Left ventricle myocardium inferior (tissue), 1 donor: Measurements from ENCODE around the gene OOEP. TPM values are rescaled to one million over a fixed set of nuclear protein-coding genes. Genes with fewer than 3 reads are reported as not detected.
"Not testable (repeated sequence)": the region's sequence is repeated elsewhere in the genome, so short reads cannot be mapped to it uniquely, and the experiment has no call there.

Source experiments
- DNase-seq: peaks from one replicate; pipeline ENCODE4 v3.0.0-alpha.2; 2020
- H3K27ac ChIP-seq: fragments of 200-600 bp; replicated peaks from 2 replicates; pipeline ENCODE4 v1.8.0; 2021
- H3K27me3 ChIP-seq: fragments of 200-600 bp; 2 replicates; pipeline ENCODE4 v1.8.0; 2021; ENCODE audit warnings: low read depth
- H3K36me3 ChIP-seq: fragments of 200-600 bp; 2 replicates; pipeline ENCODE4 v1.8.0; 2021
- H3K4me1 ChIP-seq: fragments of 200-600 bp; 2 replicates; pipeline ENCODE4 v1.8.0; 2021
- H3K4me3 ChIP-seq: fragments of 200-600 bp; 2 replicates; pipeline ENCODE4 v1.8.0; 2021; ENCODE audit warnings: mild to moderate bottlenecking, moderate library complexity
- H3K9me3 ChIP-seq: fragments of 200-600 bp; replicated peaks from 2 replicates; pipeline ENCODE4 v1.8.0; 2021
- CTCF ChIP-seq: fragments of 200-600 bp; IDR thresholded peaks from 2 replicates; pipeline ENCODE4 v1.8.0; 2021; ENCODE audit warnings: antibody characterized with exemption, mild to moderate bottlenecking, borderline replicate concordance
- intact Hi-C: fragments of 100-400 bp; cut with micrococcal nuclease; formaldehyde crosslinking; loops from one replicate; pipeline ENCODE4 v1.11.0; 2022
- total RNA-seq: library from RNA; stranded (reverse); fragmentation: NEBNext Ultra II Directional; extraction: Animal tissue kit (Norgen Biotek cat#: 25700); gene quantifications from one replicate; pipeline ENCODE4 v1.2.1, GENCODE V29; 2021
- donor health status: DM: no; HTN: yes; CAD: no; lungs with severe emphysema.

Gene OOEP
- total RNA-seq, 1 donor from 2014 or later, result not detected

DNA sequence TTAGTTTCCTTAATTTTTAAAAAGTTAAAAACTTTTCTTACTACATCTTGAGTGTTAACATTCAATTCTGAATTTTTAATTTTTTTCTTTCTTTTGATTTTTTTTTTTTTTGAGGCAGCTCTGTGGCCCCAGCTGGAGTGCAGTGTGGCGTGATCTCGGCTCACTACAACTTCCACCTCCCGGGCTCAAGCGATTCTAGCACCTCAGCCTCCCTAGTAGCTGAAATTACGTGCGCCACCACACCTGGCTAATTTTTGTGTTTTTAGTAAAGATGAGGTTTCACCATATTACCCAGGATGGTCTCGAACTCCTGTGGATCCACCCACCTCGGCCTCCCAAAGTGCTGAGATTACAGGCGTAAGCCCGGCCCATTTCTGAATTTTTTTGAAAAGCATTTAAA is 26.2 kb upstream of the OOEP start:
- Histone ChIP-seq H3K4me3 (no peak overlapping the region), H3K27me3 (no peaks in the 10 kb centered on the region), H3K9me3 (no peaks in the 10 kb centered on the region), H3K27ac (no peak overlapping the region), H3K36me3 (no peaks in the 10 kb centered on the region), H3K4me1 (no peaks in the 10 kb centered on the region)
- intact Hi-C loops, result no loop called here
- TF ChIP-seq CTCF, result no peak
- DNase-seq, result no peak

GRCh38 chr6:73394577-73395354 is 25.1 kb upstream of the OOEP start, which contains the start of gene DDX43:
Gene DDX43, plus strand, starts transcription at chr6:73394828. Its CDS starts 78 bp downstream, at chr6:73394906.
- Histone ChIP-seq H3K36me3 (no peaks in the 10 kb centered on the region), H3K27ac (peak within 1 kb of the TSS; percentile 69), H3K4me1 (no peaks in the 10 kb centered on the region), H3K27me3 (no peaks in the 10 kb centered on the region), H3K4me3 (peak within 1 kb of the TSS; percentile 57), H3K9me3 (no peaks in the 10 kb centered on the region)
- intact Hi-C loops, result no loop called here
- DNase-seq, result peak; percentile 55
- TF ChIP-seq CTCF, result no peak

DNA sequence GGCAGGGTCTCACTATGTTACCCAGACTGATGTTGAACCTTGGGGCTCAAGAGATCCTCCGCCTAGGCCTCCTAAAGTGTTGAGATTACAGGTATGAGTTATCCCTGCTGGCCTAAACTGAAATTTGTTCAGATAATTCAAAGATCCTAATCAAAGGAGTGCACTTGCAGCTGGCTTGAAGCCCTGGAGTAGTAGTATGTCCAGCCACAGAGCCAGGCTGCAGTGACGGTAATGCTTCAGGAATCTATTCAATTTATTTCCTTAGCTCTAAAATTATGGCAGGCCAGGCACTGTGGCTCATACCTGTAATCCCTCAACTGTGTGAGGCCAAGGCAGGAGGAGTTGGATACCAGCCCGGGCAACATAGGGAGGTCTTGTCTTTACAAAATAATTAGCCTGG is 23.6 kb upstream of the OOEP start:
- Histone ChIP-seq H3K27ac (no peak overlapping the region), H3K27me3 (no peaks in the 10 kb centered on the region), H3K4me1 (peaks cover 9% of the 10 kb centered on the region), H3K36me3 (no peaks in the 10 kb centered on the region), H3K9me3 (no peaks in the 10 kb centered on the region), H3K4me3 (no peak overlapping the region)
- no peak for DNase-seq
- TF ChIP-seq CTCF, result no peak
- intact Hi-C loops, result no loop called here

DNA sequence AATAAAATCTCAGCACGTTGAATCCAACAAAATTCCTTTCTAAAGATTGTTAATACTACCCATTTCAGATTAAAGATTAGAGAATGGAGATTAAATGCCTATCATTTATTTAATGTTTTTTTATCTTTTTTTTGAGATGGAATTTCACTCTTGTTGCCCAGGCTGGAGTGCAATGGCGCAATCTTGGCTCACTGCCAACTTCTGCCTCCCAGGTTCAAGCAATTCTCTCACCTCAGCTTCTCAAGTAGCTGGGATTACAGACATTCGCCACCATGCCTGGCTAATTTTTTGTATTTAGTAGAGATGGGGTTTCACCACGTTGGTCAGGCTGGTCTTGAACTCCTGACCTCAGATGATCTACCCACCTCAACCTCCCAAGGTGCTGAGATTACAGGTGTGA is 22.5 kb upstream of the OOEP start:
- DNase-seq, H3K4me1 ChIP-seq, H3K4me3 ChIP-seq, H3K36me3 ChIP-seq, intact Hi-C loops, H3K27ac ChIP-seq, H3K27me3 ChIP-seq, H3K9me3 ChIP-seq: not testable (repeated sequence)

DNA sequence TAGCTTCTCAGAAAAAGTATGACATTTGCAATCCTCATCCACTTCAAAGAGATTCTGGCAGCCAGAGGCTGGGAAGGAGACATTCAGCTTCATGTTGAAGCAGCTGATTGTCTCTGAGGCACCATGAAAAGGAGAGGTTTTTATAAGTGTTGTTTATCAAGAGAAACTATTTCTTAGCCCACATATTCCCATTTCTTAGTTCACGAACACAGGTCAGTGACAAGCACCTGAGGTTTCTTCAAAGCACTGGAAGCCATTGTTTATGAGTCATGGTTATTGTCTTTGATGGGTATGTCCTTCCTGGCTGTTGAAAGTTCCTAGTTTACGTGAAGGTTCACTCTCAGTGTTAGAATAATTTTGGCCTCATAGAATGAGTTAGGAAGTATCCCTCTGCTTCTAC is 22.0 kb upstream of the OOEP start:
- Histone ChIP-seq H3K4me1 (peaks cover 10% of the 10 kb centered on the region), H3K36me3 (no peaks in the 10 kb centered on the region), H3K27ac (no peak overlapping the region), H3K9me3 (no peaks in the 10 kb centered on the region), H3K4me3 (no peak overlapping the region), H3K27me3 (peaks cover 11% of the 10 kb centered on the region)
- intact Hi-C loops, result no loop called here
- DNase-seq, result no peak
- no peak for TF ChIP-seq CTCF

DNA sequence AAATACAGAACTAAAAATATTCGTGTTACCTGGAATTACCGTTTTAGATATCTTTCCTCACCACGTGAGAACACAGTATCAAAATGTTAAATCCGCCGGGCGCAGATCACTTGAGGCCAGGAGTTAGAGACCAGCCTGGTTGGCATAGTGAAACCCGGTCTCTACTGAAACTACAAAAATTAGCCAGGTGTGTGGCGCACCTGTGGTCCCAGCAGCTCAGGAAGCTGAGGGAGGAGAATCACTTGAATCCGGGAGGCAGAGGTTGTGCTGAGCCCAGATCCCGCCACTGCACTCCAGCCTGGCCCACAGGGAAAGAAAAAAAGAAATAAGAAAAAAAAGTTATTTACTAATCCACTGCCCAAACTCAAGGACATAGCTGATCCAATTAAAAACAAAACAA is 20.2 kb upstream of the OOEP start:
- intact Hi-C loops, result no loop called here
- no peak for TF ChIP-seq CTCF
- Histone ChIP-seq H3K9me3 (no peaks in the 10 kb centered on the region), H3K27ac (no peak overlapping the region), H3K4me3 (no peak overlapping the region), H3K36me3 (no peaks in the 10 kb centered on the region), H3K27me3 (peaks cover 11% of the 10 kb centered on the region), H3K4me1 (peaks cover 10% of the 10 kb centered on the region)
- DNase-seq, result no peak
